ENCODE results near the gene ADAMTSL1.

The ADAMTSL1 gene

DNA sequence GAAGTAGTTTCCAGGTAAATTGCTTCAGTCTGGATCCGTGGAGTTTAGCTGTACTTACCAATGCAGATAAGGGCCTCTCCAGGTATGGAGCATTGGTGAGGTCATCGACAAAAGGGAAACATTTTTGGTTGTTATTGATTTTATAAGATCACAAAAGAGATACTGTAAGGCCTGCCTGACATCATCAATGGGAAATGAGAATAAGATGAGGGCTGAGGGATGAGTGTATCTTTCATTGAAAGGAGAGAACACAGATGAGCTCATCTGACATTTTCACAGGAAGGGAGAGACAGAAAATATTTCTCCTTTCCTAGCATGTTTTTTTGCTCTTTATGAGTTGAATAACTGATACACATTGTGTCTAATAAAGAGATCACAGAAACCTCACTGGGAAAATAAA lies 325.5 kb downstream of the ADAMTSL1 start:
- no peaks in the 10 kb centered on the region for H3K27me3 ChIP-seq (ENCODE audit: insufficient read depth, poor library complexity, severe bottlenecking)
- DNase-seq (ENCODE audit: low read depth in 1 of 2, low spot score in 1 of 2), result no peak
- TF ChIP-seq, protein P1, sequence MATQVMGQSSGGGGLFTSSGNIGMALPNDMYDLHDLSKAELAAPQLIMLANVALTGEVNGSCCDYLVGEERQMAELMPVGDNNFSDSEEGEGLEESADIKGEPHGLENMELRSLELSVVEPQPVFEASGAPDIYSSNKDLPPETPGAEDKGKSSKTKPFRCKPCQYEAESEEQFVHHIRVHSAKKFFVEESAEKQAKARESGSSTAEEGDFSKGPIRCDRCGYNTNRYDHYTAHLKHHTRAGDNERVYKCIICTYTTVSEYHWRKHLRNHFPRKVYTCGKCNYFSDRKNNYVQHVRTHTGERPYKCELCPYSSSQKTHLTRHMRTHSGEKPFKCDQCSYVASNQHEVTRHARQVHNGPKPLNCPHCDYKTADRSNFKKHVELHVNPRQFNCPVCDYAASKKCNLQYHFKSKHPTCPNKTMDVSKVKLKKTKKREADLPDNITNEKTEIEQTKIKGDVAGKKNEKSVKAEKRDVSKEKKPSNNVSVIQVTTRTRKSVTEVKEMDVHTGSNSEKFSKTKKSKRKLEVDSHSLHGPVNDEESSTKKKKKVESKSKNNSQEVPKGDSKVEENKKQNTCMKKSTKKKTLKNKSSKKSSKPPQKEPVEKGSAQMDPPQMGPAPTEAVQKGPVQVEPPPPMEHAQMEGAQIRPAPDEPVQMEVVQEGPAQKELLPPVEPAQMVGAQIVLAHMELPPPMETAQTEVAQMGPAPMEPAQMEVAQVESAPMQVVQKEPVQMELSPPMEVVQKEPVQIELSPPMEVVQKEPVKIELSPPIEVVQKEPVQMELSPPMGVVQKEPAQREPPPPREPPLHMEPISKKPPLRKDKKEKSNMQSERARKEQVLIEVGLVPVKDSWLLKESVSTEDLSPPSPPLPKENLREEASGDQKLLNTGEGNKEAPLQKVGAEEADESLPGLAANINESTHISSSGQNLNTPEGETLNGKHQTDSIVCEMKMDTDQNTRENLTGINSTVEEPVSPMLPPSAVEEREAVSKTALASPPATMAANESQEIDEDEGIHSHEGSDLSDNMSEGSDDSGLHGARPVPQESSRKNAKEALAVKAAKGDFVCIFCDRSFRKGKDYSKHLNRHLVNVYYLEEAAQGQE (IDR thresholded peaks at IDR 0.05; ENCODE audit: insufficient replicate concordance, low read depth), result no peak
- TF ChIP-seq SPI1 (IDR thresholded peaks at IDR 0.05; ENCODE audit: borderline replicate concordance, low read depth) (no peak), POLR2AphosphoS5 (IDR thresholded peaks at IDR 0.05; ENCODE audit: low read depth) (no peak), GABPA (IDR thresholded peaks at IDR 0.05; ENCODE audit: low read depth) (no peak)
- TF ChIP-seq, protein P2, sequence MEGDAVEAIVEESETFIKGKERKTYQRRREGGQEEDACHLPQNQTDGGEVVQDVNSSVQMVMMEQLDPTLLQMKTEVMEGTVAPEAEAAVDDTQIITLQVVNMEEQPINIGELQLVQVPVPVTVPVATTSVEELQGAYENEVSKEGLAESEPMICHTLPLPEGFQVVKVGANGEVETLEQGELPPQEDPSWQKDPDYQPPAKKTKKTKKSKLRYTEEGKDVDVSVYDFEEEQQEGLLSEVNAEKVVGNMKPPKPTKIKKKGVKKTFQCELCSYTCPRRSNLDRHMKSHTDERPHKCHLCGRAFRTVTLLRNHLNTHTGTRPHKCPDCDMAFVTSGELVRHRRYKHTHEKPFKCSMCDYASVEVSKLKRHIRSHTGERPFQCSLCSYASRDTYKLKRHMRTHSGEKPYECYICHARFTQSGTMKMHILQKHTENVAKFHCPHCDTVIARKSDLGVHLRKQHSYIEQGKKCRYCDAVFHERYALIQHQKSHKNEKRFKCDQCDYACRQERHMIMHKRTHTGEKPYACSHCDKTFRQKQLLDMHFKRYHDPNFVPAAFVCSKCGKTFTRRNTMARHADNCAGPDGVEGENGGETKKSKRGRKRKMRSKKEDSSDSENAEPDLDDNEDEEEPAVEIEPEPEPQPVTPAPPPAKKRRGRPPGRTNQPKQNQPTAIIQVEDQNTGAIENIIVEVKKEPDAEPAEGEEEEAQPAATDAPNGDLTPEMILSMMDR (IDR thresholded peaks at IDR 0.05; ENCODE audit: insufficient read depth, low read length), result no peak
- no peak overlapping the region for H3K4me3 ChIP-seq (replicated peaks; ENCODE audit: insufficient read depth, low read length)
- H3K27ac ChIP-seq (replicated peaks), result no peak overlapping the region

DNA sequence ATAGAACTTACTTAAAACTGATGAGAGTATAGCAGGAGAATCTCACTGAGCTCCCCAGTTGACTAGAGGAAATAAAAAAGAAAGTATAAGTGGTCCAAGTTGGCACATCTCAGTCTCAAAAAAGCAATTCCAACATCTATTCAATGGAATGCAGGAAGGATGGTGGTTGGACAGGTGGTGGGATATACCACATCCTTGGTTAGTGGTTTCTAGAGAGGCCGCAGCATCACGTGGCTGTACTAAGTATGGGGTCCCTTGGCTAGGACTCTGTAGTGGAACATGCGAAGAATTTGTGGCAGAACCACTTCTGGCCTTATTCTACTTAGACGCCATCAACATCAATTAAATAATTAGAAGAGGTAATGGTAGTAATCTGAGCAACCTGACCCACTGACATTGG lies 326.6 kb downstream of the ADAMTSL1 start:
- DNase-seq (ENCODE audit: low read depth in 1 of 2, low spot score in 1 of 2), result no peak
- H3K27ac ChIP-seq (replicated peaks), result no peak overlapping the region
- no peak overlapping the region for H3K4me3 ChIP-seq (replicated peaks; ENCODE audit: insufficient read depth, low read length)
- H3K27me3 ChIP-seq (ENCODE audit: insufficient read depth, poor library complexity, severe bottlenecking), result no peaks in the 10 kb centered on the region
- TF ChIP-seq, protein P2 (IDR thresholded peaks at IDR 0.05; ENCODE audit: insufficient read depth, low read length), result no peak
- no peak for TF ChIP-seq GABPA (IDR thresholded peaks at IDR 0.05; ENCODE audit: low read depth)
- TF ChIP-seq, protein P1 (IDR thresholded peaks at IDR 0.05; ENCODE audit: insufficient replicate concordance, low read depth), result no peak
- TF ChIP-seq POLR2AphosphoS5 (IDR thresholded peaks at IDR 0.05; ENCODE audit: low read depth), result no peak
- TF ChIP-seq SPI1 (IDR thresholded peaks at IDR 0.05; ENCODE audit: borderline replicate concordance, low read depth), result no peak

DNA sequence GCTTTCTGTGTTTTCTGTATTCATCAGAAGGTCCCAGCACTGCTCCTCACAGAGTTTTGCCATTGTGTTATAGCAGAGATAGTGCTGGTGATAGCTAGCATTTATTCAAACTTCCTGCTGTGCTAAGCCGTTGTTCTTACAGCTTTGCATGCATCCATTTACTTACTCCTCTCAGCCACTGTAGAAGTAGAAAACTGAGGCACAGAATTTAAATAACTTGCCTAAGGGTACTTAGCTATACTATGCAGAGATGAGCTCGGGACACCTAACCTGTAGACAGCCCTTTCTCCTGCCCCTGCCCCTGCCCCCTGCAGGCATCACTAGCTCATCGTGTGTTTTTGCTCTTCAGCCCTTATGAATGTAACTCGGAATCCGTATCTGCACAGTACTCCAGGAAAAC lies 331.4 kb downstream of the ADAMTSL1 start:
- no peaks in the 10 kb centered on the region for H3K27me3 ChIP-seq (ENCODE audit: insufficient read depth, poor library complexity, severe bottlenecking)
- TF ChIP-seq, protein P1 (IDR thresholded peaks at IDR 0.05; ENCODE audit: insufficient replicate concordance, low read depth), result no peak
- TF ChIP-seq, protein P2 (IDR thresholded peaks at IDR 0.05; ENCODE audit: insufficient read depth, low read length), result no peak
- no peak for TF ChIP-seq POLR2AphosphoS5 (IDR thresholded peaks at IDR 0.05; ENCODE audit: low read depth)
- no peak for TF ChIP-seq GABPA (IDR thresholded peaks at IDR 0.05; ENCODE audit: low read depth)
- no peak for TF ChIP-seq SPI1 (IDR thresholded peaks at IDR 0.05; ENCODE audit: borderline replicate concordance, low read depth)
- H3K4me3 ChIP-seq (replicated peaks; ENCODE audit: insufficient read depth, low read length), result no peak overlapping the region
- H3K27ac ChIP-seq (replicated peaks), result no peak overlapping the region
- no peak for DNase-seq (ENCODE audit: low read depth in 1 of 2, low spot score in 1 of 2)

Measured in HL-60 (cell line).